ENCODE results near the gene NOXO1. TPM values are rescaled to one million over a fixed set of nuclear protein-coding genes. Genes with fewer than 3 reads are reported as not detected.
"Not testable (repeated sequence)": the region's sequence is repeated elsewhere in the genome, so short reads cannot be mapped to it uniquely, and the experiment has no call there.

Gene NOXO1
- total RNA-seq, 1 donor from 2014 or later, result 1.2 TPM

GRCh38 chr16:1942810-1943726 is 38.2 kb downstream of the NOXO1 start, which contains the start of gene MSRB1:
TSS of gene MSRB1 (minus strand) at chr16:1943199. CDS start at chr16:1943156, 43 bp downstream.
- FAIRE-seq (peak; percentile 8), DNase-seq (ENCODE audit: low spot score in 2 of 2) (peak; percentile 99 to 100)

GRCh38 chr16:1942047-1942809 is 39.0 kb downstream of the NOXO1 start:
- DNase-seq (ENCODE audit: low spot score in 2 of 2) (no peak), FAIRE-seq (no peak)

DNA sequence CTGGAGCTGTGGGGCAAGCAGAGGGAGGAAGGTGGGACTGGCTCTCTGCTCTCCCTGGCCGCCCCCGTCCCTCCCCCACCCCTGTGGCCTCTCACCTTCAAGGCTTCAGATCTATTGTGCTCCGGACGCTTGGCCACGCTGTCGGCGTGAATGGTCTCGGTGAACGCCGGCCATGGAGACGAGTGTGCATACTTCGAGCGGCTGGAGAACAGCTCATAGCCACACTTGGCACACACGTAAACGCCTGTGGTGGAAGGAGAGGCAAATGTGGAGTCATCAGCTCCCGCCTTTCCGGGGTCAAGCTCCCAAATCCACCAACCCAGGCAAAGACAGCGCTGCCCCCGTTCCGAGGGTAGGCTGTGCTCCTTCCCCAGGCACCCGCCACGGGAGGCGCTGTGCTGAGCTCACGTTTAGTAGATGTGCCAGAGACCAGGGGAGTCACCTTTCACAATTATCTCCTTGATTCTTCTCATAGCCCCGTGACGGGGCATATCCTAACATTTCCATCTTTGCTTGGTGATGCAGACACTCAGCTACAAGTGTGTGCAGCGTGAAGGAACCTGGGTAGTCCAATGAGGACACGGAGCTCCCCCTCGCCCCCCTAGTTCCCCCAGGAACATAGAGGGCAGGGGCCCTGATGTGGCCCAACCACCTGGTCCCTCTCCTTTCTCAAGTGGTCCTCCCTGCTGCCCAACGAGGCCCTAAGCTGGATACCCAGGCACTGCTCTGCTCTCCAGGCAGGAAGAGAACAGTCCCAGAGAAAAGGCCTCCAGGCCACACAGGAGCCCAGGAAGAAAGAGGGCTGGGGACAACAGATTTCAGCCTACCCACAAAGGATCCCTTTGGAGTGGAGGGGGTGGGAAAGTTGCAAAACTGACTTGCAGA is 39.9 kb downstream of the NOXO1 start:
- no peak for DNase-seq (ENCODE audit: low spot score in 2 of 2)
- no peak for FAIRE-seq

- DNase-seq (ENCODE audit: low spot score in 2 of 2) (no peak), FAIRE-seq (no peak)
Measured at GRCh38 chr16:1940273-1941161, 40.8 kb downstream of the NOXO1 start.

DNA sequence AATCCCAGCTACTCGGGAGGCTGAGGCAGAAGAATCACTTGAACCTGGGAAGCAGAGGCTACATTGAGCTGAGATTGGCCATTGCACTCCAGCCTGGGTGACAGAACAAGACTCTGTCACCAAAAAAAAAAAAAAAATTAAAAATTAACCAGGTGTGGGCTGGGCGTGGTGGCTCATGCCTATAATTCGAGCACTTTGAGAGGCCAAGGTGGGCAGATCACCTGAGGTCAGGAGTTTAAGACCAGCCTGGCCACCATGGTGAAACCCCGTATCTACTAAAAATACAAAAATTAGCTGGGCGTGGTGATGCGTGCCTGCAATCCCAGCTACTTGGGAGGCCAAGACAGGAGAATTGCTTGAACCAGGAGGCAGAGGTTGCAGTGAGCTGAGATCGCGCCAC is 41.4 kb downstream of the NOXO1 start:
- DNase-seq (ENCODE audit: low spot score in 2 of 2); FAIRE-seq: not testable (repeated sequence)

GRCh38 chr16:1938910-1939309 is 42.4 kb downstream of the NOXO1 start:
- FAIRE-seq, result no peak
- no peak for DNase-seq (ENCODE audit: low spot score in 2 of 2)

DNA sequence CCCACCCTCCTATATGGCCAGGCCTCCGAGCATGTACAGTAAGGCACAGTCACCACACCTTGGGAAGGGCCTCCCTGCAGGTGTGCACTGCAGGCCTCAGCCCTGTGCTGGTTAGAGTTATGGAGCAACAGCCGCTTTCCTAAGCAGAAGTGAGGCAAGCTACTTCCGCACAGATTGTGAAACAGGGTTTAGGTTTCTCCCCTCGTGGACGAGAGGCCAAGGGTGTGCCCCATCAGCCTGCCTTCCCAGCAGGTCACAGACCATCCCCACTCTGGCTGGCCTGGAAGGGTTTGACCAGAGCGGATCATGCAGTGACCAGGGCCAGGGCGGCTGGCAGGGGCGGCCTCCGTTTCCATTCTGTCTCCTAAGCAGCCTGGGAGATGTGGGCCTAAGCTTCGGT is 43.0 kb downstream of the NOXO1 start:
- DNase-seq (ENCODE audit: low spot score in 2 of 2) (no peak), FAIRE-seq (no peak)

DNA sequence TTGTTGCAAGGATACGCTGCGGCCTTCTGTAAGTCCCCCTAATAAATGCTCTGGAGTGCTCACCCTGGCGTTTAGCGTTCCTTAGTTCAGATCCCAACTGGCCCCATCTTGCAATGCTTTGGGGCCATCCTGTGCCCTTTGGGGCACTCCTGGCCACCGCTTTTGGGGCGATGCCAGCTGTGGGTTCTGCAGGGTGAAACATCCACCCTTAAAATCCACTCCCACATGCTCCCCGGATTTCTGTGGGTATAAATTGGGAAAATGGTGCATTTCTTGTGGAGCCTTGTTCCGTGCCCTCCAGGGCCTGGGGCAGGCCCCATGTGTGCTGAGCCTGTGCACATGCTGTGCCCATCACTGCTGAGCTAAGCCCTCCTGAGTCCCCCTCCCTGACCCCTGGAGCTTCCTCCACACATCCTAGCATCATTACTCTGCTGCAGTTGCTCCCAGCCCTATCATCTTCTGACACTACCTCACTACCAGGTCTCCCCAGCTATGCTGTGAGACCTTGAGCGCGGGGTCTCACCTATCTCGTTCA is 44.3 kb downstream of the NOXO1 start:
- DNase-seq (ENCODE audit: low spot score in 2 of 2) (no peak), FAIRE-seq (no peak)

DNA sequence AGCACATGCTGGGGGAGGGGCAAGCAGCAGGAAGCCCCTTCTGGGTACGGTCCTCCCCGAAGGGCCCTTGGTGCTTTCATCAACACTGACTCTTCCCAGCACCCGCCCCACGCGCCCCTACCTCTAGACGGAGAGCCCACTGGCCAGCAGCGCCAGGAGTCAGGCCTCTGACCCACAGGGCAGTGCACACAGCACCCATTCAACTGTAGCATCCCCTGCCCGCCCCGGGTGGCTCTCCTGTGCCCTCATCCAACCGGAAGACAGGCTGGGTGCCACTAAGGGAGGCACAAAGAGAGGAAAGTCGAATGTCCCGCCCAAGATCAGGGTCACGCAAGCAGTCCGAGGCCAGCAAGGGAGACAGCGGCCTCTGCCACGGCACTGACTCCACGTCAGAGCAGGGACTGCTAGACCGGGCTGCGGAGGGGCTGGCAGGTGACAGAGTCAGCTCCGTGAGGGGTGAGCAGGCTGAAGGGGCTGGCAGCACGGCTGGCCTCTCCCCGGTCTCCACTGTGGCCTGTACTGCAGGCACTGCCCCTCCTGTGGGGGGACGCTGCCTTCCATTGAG is 48.1 kb downstream of the NOXO1 start:
- no peak for DNase-seq (ENCODE audit: low spot score in 2 of 2)
- no peak for FAIRE-seq

DNA sequence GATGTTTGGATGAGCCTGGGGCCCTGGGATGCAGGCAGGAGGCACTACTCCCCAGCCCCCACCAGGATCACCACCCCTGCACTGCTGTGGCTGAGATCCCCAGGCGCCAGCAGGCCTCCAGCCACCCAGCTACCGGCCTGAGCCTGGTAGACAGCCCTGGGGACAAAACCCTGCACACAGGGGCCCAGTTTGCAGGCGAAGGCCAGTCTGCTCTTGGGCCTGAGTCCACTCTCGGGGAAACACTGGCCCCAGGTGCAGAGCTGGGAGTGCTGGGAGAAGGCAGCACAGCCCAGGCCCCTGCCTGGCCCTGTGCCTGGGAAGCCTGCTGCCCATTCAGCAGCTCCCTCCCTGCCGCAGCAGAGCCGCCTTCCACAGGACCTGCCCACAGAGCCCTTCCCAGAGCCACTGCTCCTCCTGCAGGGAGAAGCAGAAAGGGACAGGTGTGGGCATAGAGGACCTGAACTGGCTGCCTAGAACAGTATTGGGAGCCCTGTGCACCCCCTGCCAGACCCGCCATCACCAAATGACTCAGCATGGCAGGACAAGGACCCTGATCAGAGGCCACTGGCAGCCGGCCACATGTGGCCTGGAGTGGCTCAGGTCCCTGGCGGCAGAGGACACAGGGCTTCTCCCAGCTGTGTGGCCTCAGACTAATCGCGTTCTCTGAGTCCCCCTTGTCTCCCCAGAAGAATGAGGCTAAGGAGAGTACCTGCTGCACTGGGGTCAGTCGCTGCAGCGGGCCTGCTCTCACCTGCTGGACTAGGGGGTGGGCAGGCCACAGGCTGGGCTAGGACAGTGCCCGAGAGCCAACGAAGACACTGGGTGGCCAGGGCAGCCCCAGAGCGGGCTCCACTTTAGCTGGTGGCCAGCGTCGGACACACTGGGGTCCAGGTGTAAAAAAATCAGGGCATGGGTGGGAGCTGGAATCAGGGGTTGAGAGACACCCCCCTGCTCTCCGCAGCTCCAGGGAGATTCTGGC is 48.9 kb downstream of the NOXO1 start:
- FAIRE-seq (no peak), DNase-seq (ENCODE audit: low spot score in 2 of 2) (no peak)

DNA sequence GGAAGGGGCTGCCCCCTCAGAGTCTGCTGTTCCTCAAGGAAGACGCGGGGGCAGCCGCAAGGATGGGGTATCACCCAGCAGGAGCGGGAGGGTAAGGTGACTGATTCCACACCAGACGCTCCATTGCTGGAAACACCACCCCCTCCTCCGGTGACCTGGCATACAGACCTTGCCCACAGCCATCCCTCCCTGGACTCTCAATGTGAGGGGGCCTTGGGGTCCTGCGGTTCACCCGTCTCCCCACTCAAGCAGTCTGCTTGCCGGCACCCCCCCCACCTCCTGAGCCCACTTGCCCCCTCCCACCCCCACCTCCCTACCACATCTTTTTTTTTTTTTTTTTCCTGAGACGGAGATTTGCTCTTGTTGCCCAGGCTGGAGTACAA is 50.9 kb downstream of the NOXO1 start:
- DNase-seq (ENCODE audit: low spot score in 2 of 2) (no peak), FAIRE-seq (no peak)

- FAIRE-seq (no peak), DNase-seq (ENCODE audit: low spot score in 2 of 2) (peak; percentile 97 to 99)
Measured at GRCh38 chr16:1929578-1930337, 51.5 kb downstream of the NOXO1 start.

DNA sequence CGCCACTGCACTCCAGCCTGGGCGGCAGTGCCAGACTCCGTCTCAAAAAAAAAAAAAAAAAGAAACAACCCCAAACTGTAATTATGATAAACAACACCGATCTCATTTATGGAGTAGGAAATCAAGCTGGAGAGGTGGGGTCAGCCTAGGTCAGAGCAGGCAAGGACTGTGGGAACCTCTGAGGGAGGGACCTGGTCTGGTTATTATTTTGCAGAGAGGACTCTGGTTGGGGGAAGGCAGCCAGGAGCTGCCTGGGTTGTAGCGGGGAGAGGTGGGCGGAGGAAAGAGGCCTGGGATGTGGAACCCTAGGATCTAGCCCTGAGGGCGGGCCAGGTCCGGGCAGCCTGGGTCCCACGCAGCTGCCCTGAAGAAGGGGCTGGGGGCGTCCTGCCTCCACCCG is 52.2 kb downstream of the NOXO1 start:
- no peak for FAIRE-seq

More for the DNA sequence above, 52.2 kb downstream of the NOXO1 start:
- no peak for DNase-seq (ENCODE audit: low spot score in 2 of 2)

Data from frontal cortex (tissue), 4 donors.